Liver (tissue), 3 donors: Measurements from ENCODE around the gene ERGIC1.

Experiments used
- RAD21 ChIP-seq, 2 donors: IDR thresholded peaks; 2 replicates each; pipeline ENCODE4 v1.6.1; 2016; ENCODE audit warnings: antibody characterized with exemption in 2 of 2, mild to moderate bottlenecking in 2 of 2
- SP1 ChIP-seq: IDR thresholded peaks from 2 replicates; pipeline ENCODE4 v1.6.1; 2018; ENCODE audit warnings: antibody characterized with exemption, mild to moderate bottlenecking
- TF ChIP-seq, protein P1 (sequence below): fragments of 150-350 bp; IDR thresholded peaks from 2 replicates; pipeline ENCODE4 v1.5.1; 2017; ENCODE audit warnings: improper control_type of control experiment, low read depth, low read length; ENCODE audit not compliant: missing input control
- TF ChIP-seq, protein P2 (sequence below): IDR thresholded peaks from 2 replicates; pipeline ENCODE4 v1.6.1; 2016; ENCODE audit warnings: antibody characterized with exemption
- TF ChIP-seq, protein P3 (sequence below): IDR thresholded peaks from 2 replicates; pipeline ENCODE4 v1.6.1; 2016; ENCODE audit warnings: antibody characterized with exemption, mild to moderate bottlenecking
- donor health status: healthy.
- donor health status: healthy.

DNA sequence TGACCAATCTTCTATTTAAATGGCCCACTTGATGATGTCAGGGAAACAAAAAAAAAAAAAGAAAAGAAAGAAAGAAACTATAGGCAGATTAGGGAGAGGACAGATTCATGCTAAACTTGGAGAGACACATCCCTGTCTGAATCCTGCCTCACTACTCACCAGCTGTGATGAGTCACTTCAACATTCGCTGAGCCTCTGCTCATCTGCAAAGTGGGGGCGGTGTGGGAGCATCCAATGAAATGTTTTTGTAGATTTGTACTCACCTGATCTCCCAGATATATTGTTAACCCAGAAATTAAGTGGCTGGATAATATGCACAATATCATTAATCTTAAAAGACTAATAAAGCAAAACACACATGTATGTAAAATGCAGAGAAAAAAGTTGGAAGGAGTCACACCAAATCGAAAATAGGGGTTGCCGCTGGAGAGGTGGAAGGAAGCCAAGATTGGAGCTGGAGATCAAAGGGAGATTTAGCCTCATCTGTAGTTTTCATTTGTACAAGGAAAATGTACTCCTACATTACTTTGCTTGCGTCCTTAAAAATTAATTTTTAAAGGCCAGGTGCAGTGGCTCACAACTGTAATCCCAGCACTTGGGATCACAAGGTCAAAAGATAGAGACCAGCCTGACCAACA lies 17.0 kb upstream of the ERGIC1 start:
- TF ChIP-seq RAD21 (IDR thresholded peaks at IDR 0.05) (no peak), SP1 (no peak)
- TF ChIP-seq, protein P1, sequence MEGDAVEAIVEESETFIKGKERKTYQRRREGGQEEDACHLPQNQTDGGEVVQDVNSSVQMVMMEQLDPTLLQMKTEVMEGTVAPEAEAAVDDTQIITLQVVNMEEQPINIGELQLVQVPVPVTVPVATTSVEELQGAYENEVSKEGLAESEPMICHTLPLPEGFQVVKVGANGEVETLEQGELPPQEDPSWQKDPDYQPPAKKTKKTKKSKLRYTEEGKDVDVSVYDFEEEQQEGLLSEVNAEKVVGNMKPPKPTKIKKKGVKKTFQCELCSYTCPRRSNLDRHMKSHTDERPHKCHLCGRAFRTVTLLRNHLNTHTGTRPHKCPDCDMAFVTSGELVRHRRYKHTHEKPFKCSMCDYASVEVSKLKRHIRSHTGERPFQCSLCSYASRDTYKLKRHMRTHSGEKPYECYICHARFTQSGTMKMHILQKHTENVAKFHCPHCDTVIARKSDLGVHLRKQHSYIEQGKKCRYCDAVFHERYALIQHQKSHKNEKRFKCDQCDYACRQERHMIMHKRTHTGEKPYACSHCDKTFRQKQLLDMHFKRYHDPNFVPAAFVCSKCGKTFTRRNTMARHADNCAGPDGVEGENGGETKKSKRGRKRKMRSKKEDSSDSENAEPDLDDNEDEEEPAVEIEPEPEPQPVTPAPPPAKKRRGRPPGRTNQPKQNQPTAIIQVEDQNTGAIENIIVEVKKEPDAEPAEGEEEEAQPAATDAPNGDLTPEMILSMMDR = no peak
- TF ChIP-seq, protein P2, sequence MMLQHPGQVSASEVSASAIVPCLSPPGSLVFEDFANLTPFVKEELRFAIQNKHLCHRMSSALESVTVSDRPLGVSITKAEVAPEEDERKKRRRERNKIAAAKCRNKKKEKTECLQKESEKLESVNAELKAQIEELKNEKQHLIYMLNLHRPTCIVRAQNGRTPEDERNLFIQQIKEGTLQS = no peak
- TF ChIP-seq, protein P3, sequence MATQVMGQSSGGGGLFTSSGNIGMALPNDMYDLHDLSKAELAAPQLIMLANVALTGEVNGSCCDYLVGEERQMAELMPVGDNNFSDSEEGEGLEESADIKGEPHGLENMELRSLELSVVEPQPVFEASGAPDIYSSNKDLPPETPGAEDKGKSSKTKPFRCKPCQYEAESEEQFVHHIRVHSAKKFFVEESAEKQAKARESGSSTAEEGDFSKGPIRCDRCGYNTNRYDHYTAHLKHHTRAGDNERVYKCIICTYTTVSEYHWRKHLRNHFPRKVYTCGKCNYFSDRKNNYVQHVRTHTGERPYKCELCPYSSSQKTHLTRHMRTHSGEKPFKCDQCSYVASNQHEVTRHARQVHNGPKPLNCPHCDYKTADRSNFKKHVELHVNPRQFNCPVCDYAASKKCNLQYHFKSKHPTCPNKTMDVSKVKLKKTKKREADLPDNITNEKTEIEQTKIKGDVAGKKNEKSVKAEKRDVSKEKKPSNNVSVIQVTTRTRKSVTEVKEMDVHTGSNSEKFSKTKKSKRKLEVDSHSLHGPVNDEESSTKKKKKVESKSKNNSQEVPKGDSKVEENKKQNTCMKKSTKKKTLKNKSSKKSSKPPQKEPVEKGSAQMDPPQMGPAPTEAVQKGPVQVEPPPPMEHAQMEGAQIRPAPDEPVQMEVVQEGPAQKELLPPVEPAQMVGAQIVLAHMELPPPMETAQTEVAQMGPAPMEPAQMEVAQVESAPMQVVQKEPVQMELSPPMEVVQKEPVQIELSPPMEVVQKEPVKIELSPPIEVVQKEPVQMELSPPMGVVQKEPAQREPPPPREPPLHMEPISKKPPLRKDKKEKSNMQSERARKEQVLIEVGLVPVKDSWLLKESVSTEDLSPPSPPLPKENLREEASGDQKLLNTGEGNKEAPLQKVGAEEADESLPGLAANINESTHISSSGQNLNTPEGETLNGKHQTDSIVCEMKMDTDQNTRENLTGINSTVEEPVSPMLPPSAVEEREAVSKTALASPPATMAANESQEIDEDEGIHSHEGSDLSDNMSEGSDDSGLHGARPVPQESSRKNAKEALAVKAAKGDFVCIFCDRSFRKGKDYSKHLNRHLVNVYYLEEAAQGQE = no peak
